Muscle of arm (tissue), 12 donors: Measurements from ENCODE around the gene SGCA. TPM values are rescaled to one million over a fixed set of nuclear protein-coding genes. Genes with fewer than 3 reads are reported as not detected.

Source experiments
- DNase-seq: peaks from one replicate; pipeline ENCODE4 v3.0.0-alpha.2; 2013
- polyA plus RNA-seq, 12 donors: library from polyadenylated mRNA; unstranded; fragments of 120-200 nt; gene quantifications; one replicate each; pipeline ENCODE4 v1.2.1, GENCODE V29; 2013; ENCODE audit not compliant: insufficient read length in 12 of 12

SGCA gene
- polyA plus RNA-seq, 12 donors: 116 to 379 (median 260) TPM; not detected in 1

GRCh38 chr17:50218771-50219315 is 53.0 kb downstream of the SGCA start:
- no peak for DNase-seq

GRCh38 chr17:50219342-50219741 is 53.5 kb downstream of the SGCA start:
- DNase-seq: no peak

GRCh38 chr17:50219939-50220465 is 54.2 kb downstream of the SGCA start:
- DNase-seq: no peak

GRCh38 chr17:50220811-50221210 is 55.0 kb downstream of the SGCA start:
- no peak for DNase-seq

- no peak for DNase-seq
Observed at GRCh38 chr17:50221266-50221863, 55.6 kb downstream of the SGCA start.

GRCh38 chr17:50221864-50222545 is 56.2 kb downstream of the SGCA start:
- DNase-seq: no peak

- no peak for DNase-seq
Observed at GRCh38 chr17:50222922-50223321, 57.1 kb downstream of the SGCA start.

Other genes starting within 250 kb of the SGCA start
- 1 to 10 TPM in 1 of 12 donors, under 1 TPM in 9, not detected in 2; 0.12 to 1.2 (median 0.38) TPM for gene DLX4, start 196.8 kb upstream of the SGCA start, polyA plus RNA-seq
- gene DLX3, start 170.8 kb upstream of the SGCA start, polyA plus RNA-seq: 1 to 10 TPM in 2 of 12 donors, under 1 TPM in 3, not detected in 7; 0.09 to 6.3 (median 0.42) TPM
- 10 to 100 TPM in 11 of 12 donors, not detected in 1; 16.5 to 44.0 (median 30.0) TPM for gene ITGA3, start 109.9 kb upstream of the SGCA start, polyA plus RNA-seq
- 100 to 1,000 TPM in 1 of 12 donors, 10 to 100 TPM in 10, not detected in 1; 43.9 to 100 (median 57.3) TPM for gene PDK2, start 70.7 kb upstream of the SGCA start, polyA plus RNA-seq
- gene SAMD14, start 35.8 kb upstream of the SGCA start, polyA plus RNA-seq: 10 to 100 TPM in 1 of 12 donors, 1 to 10 TPM in 10, not detected in 1; 2.9 to 15.6 (median 3.9) TPM
- gene PPP1R9B, start 15.3 kb upstream of the SGCA start, polyA plus RNA-seq: 10 to 100 TPM in 11 of 12 donors, not detected in 1; 29.5 to 70.3 (median 37.6) TPM
- over 10,000 TPM in 1 of 12 donors, 1,000 to 10,000 TPM in 11; 2,279 to 10,060 (median 4,381) TPM for gene COL1A1, start 35.6 kb downstream of the SGCA start, polyA plus RNA-seq
- 1 to 10 TPM in 7 of 12 donors, under 1 TPM in 3, not detected in 2; 0.72 to 3.1 (median 1.3) TPM for gene TMEM92, start 108.5 kb downstream of the SGCA start, polyA plus RNA-seq
- 100 to 1,000 TPM in 1 of 12 donors, 10 to 100 TPM in 11; 15.5 to 337 (median 20.0) TPM for gene XYLT2, start 180.1 kb downstream of the SGCA start, polyA plus RNA-seq
- 10 to 100 TPM in 11 of 12 donors, not detected in 1; 38.6 to 60.0 (median 52.9) TPM for gene MRPL27, start 207.2 kb downstream of the SGCA start, polyA plus RNA-seq
- 10 to 100 TPM in 1 of 12 donors, 1 to 10 TPM in 10, not detected in 1; 3.4 to 23.2 (median 6.6) TPM for gene EME1, start 207.2 kb downstream of the SGCA start, polyA plus RNA-seq
- 10 to 100 TPM in 11 of 12 donors, not detected in 1; 35.6 to 69.7 (median 48.9) TPM for gene LRRC59, start 231.5 kb downstream of the SGCA start, polyA plus RNA-seq